Suprapubic skin (tissue), 4 donors: ENCODE measurements around the gene CEBPG. TPM values are rescaled to one million over a fixed set of nuclear protein-coding genes. Genes with fewer than 3 reads are reported as not detected.

Source experiments
- DNase-seq, 2 donors: peaks; one replicate each; pipeline ENCODE4 v3.0.0-alpha.2; 2019; ENCODE audit warnings: low spot score in 2 of 2
- H3K27ac ChIP-seq: fragments of 200-600 bp; sonication (generic); one replicate; pipeline ENCODE4 v1.5.1; 2019
- H3K27me3 ChIP-seq: fragments of 200-600 bp; sonication (generic); one replicate; pipeline ENCODE4 v1.5.1; 2019
- H3K36me3 ChIP-seq: fragments of 200-600 bp; sonication (generic); one replicate; pipeline ENCODE4 v1.5.1; 2019
- H3K4me1 ChIP-seq: fragments of 200-600 bp; sonication (generic); one replicate; pipeline ENCODE4 v1.5.1; 2019
- H3K4me3 ChIP-seq: fragments of 200-600 bp; sonication (generic); one replicate; pipeline ENCODE4 v1.5.1; 2019; ENCODE audit warnings: mild to moderate bottlenecking
- H3K9me3 ChIP-seq: fragments of 200-600 bp; sonication (generic); one replicate; pipeline ENCODE4 v1.5.1; 2019
- CTCF ChIP-seq, 2 donors: fragments of 200-600 bp in 1 of 2; fragments of 450-650 bp in 1 of 2; sonication (generic) in 1 of 2; IDR thresholded peaks; one replicate each; pipeline ENCODE4 v1.5.1; 2016 to 2019; ENCODE audit warnings: antibody characterized with exemption in 2 of 2, mild to moderate bottlenecking in 1 of 2, moderate library complexity in 1 of 2
- EP300 ChIP-seq: sonication (generic); formaldehyde crosslinking; IDR thresholded peaks from one replicate; pipeline ENCODE4 v1.6.1; 2017; ENCODE audit warnings: antibody characterized with exemption
- POLR2A ChIP-seq, 2 donors: fragments of 450-650 bp; IDR thresholded peaks; one replicate each; pipeline ENCODE4 v1.6.1; 2017; ENCODE audit warnings: antibody characterized with exemption in 2 of 2, mild to moderate bottlenecking in 2 of 2, moderate library complexity in 2 of 2
- POLR2AphosphoS5 ChIP-seq, 3 donors: sonication (generic); formaldehyde crosslinking; IDR thresholded peaks; one replicate each; pipeline ENCODE4 v1.6.1; 2017; ENCODE audit warnings: antibody characterized with exemption in 3 of 3
- WGBS: methylation state at CpG from one replicate; pipeline ENCODE4 v1.1.5; 2018; 5-methylcytosine and 5-hydroxymethylcytosine counted together
- total RNA-seq, 4 donors: library from RNA; depleted of rRNA; stranded (reverse); fragments of >200 nt; gene quantifications; one replicate each; pipeline ENCODE4 v1.1.0, GENCODE V29; 2016

CEBPG gene
- total RNA-seq, 4 donors from 2014 or later = 37.7 to 63.0 (median 45.2) TPM

- DNase-seq = no peak
- 71% methylated on average over 9 of the region's 12 CpGs for WGBS
- TF ChIP-seq POLR2AphosphoS5 (IDR thresholded peaks at IDR 0.05) (no peak), POLR2A (IDR thresholded peaks at IDR 0.05) (no peak), CTCF (IDR thresholded peaks at IDR 0.05) (no peak), EP300 (no peak)
These were observed 34.2 kb downstream of the CEBPG start for GRCh38 chr19:33407716-33408115.

GRCh38 chr19:33408116-33408515 is 34.6 kb downstream of the CEBPG start:
- Histone ChIP-seq H3K4me3 (no peak overlapping the region), H3K4me1 (peaks cover 20% of the 10 kb centered on the region), H3K27me3 (no peaks in the 10 kb centered on the region), H3K36me3 (peaks cover 10% of the 10 kb centered on the region), H3K9me3 (no peaks in the 10 kb centered on the region), H3K27ac (no peak overlapping the region)
- no peak for DNase-seq
- 85% methylated on average over 12 of the region's 13 CpGs for WGBS
- TF ChIP-seq POLR2AphosphoS5 (IDR thresholded peaks at IDR 0.05) (no peak), POLR2A (IDR thresholded peaks at IDR 0.05) (no peak), CTCF (IDR thresholded peaks at IDR 0.05) (no peak), EP300 (no peak)

More at GRCh38 chr19:33407716-33408115, 34.2 kb downstream of the CEBPG start:
- peaks cover 20% of the 10 kb centered on the region for H3K4me1 ChIP-seq
- no peak overlapping the region for H3K27ac ChIP-seq
- H3K36me3 ChIP-seq = peaks cover 10% of the 10 kb centered on the region
- H3K4me3 ChIP-seq = no peak overlapping the region
- H3K27me3 ChIP-seq = no peaks in the 10 kb centered on the region
- H3K9me3 ChIP-seq = no peaks in the 10 kb centered on the region

- TF ChIP-seq EP300 (no peak), POLR2A (IDR thresholded peaks at IDR 0.05) (no peak), CTCF (IDR thresholded peaks at IDR 0.05) (no peak), POLR2AphosphoS5 (IDR thresholded peaks at IDR 0.05) (no peak)
- no peaks in the 10 kb centered on the region for H3K9me3 ChIP-seq
- 88% methylated on average over 14 of the region's 18 CpGs for WGBS
These were observed 35.3 kb downstream of the CEBPG start for GRCh38 chr19:33408538-33409434.

GRCh38 chr19:33409906-33410685 is 36.6 kb downstream of the CEBPG start:
- no peaks in the 10 kb centered on the region for H3K9me3 ChIP-seq
- no peak overlapping the region for H3K4me3 ChIP-seq
- no peak for DNase-seq
- peaks cover 19% of the 10 kb centered on the region for H3K4me1 ChIP-seq
- 86% methylated on average over 12 of the region's 27 CpGs for WGBS
- no peaks in the 10 kb centered on the region for H3K27me3 ChIP-seq
- no peak overlapping the region for H3K27ac ChIP-seq
- peaks cover 10% of the 10 kb centered on the region for H3K36me3 ChIP-seq
- no peak for TF ChIP-seq EP300
- TF ChIP-seq POLR2AphosphoS5 (IDR thresholded peaks at IDR 0.05) = no peak
- no peak for TF ChIP-seq POLR2A (IDR thresholded peaks at IDR 0.05)
- TF ChIP-seq CTCF (IDR thresholded peaks at IDR 0.05) = no peak

More at GRCh38 chr19:33408538-33409434, 35.3 kb downstream of the CEBPG start:
- peaks cover 10% of the 10 kb centered on the region for H3K36me3 ChIP-seq
- no peak overlapping the region for H3K27ac ChIP-seq
- DNase-seq = no peak
- H3K27me3 ChIP-seq = no peaks in the 10 kb centered on the region
- H3K4me1 ChIP-seq = peaks cover 20% of the 10 kb centered on the region
- H3K4me3 ChIP-seq = no peak overlapping the region

GRCh38 chr19:33410915-33411401 is 37.4 kb downstream of the CEBPG start:
- no peak overlapping the region for H3K27ac ChIP-seq
- TF ChIP-seq POLR2AphosphoS5 (IDR thresholded peaks at IDR 0.05) (no peak), EP300 (no peak), POLR2A (IDR thresholded peaks at IDR 0.05) (no peak), CTCF (IDR thresholded peaks at IDR 0.05) (no peak)
- H3K27me3 ChIP-seq = no peaks in the 10 kb centered on the region
- H3K4me1 ChIP-seq = peaks cover 11% of the 10 kb centered on the region
- H3K36me3 ChIP-seq = peaks cover 10% of the 10 kb centered on the region
- H3K9me3 ChIP-seq = no peaks in the 10 kb centered on the region
- DNase-seq = no peak
- H3K4me3 ChIP-seq = no peak overlapping the region
- 82% methylated on average over 9 of the region's 21 CpGs for WGBS
